Measurements from ENCODE around the gene DSTN. TPM values are rescaled to one million over a fixed set of nuclear protein-coding genes. Genes with fewer than 3 reads are reported as not detected.

Gene DSTN
- total and polyA plus RNA-seq, 2 donors (not counting 3 experiments of a cell fraction or from before 2014, with no cell fraction given) = 66.1 to 300 TPM

GRCh38 chr20:17618673-17619013 is 48.8 kb downstream of the DSTN start:
- no peak overlapping the region for H3K4me2 ChIP-seq (ENCODE audit: insufficient read depth, low read length)
- ChIA-PET CTCF (interaction anchor here (0.7 to 7.7 kb wide), 6 partner anchors 24 to 113 kb away, joined by 3 to 89 read pairs (median 4); partner anchors contain the start of gene DSTN), POLR2A (no interaction called here)
- no peaks in the 10 kb centered on the region for H3K27me3 ChIP-seq (ENCODE audit: control insufficient read depth in 2 of 2, insufficient read depth in 2 of 2, low read length in 2 of 2)
- no peak overlapping the region for H3K27ac ChIP-seq (ENCODE audit: insufficient read depth, low read depth, low read length)
- dilution Hi-C loops (cut with MboI; ENCODE audit: extremely low pct_ligation_motif_present, low sequenced_read_pairs) = no loop called here
- H3K79me2 ChIP-seq (ENCODE audit: control insufficient read depth, insufficient read depth, low read length) = no peaks in the 10 kb centered on the region
- intact Hi-C loops (cut with micrococcal nuclease) = no loop called here
- no peak for DNase-seq (ENCODE audit: low read depth, low spot score)
- no peak for TF ChIP-seq MAX (IDR thresholded peaks at IDR 0.05; ENCODE audit: insufficient read depth, insufficient read length)
- H4K20me1 ChIP-seq (replicated peaks; ENCODE audit: control insufficient read depth, extremely low read depth, insufficient read depth, low read length) = no peaks in the 10 kb centered on the region
- no peaks in the 10 kb centered on the region for H3K4me1 ChIP-seq (ENCODE audit: control insufficient read depth, extremely low read depth, insufficient read depth, low read length)
- H3K9me1 ChIP-seq (replicated peaks; ENCODE audit: control insufficient read depth, extremely low read depth, insufficient read depth, low read length) = no peaks in the 10 kb centered on the region
- no peak overlapping the region for H3K9ac ChIP-seq (replicated peaks; ENCODE audit: extremely low read depth, insufficient read depth, low read length)
- H2AFZ ChIP-seq (ENCODE audit: low read depth, low read length) = no peak overlapping the region
- BruUV-seq (replicated peaks) = no TSS peak
- no peak for FAIRE-seq
- no peak overlapping the region for H3K4me3 ChIP-seq (replicated peaks in 1 of 3; ENCODE audit: insufficient read depth in 1 of 3, low read depth in 1 of 3, low read length in 3 of 3)
- H3K36me3 ChIP-seq (ENCODE audit: control insufficient read depth in 2 of 2, extremely low read depth in 1 of 2, insufficient read depth in 2 of 2, low read length in 2 of 2) = peaks cover 10 to 84% of the 10 kb centered on the region in 2 experiments
- H3K9me3 ChIP-seq (replicated peaks; ENCODE audit: control insufficient read depth, insufficient read depth, low read length) = no peaks in the 10 kb centered on the region

GRCh38 chr20:17619351-17620093 is 49.6 kb downstream of the DSTN start:
- Histone ChIP-seq H3K27ac (ENCODE audit: insufficient read depth, low read depth, low read length) (no peak overlapping the region), H3K9ac (replicated peaks; ENCODE audit: extremely low read depth, insufficient read depth, low read length) (no peak overlapping the region), H2AFZ (ENCODE audit: low read depth, low read length) (no peak overlapping the region), H3K9me1 (replicated peaks; ENCODE audit: control insufficient read depth, extremely low read depth, insufficient read depth, low read length) (no peaks in the 10 kb centered on the region), H3K36me3 (ENCODE audit: control insufficient read depth in 2 of 2, extremely low read depth in 1 of 2, insufficient read depth in 2 of 2, low read length in 2 of 2) (peaks cover 10 to 86% of the 10 kb centered on the region in 2 experiments), H3K4me3 (replicated peaks in 1 of 3; ENCODE audit: insufficient read depth in 1 of 3, low read depth in 1 of 3, low read length in 3 of 3) (no peak overlapping the region), H3K4me1 (ENCODE audit: control insufficient read depth, extremely low read depth, insufficient read depth, low read length) (no peaks in the 10 kb centered on the region), H3K4me2 (ENCODE audit: insufficient read depth, low read length) (no peak overlapping the region), H3K27me3 (ENCODE audit: control insufficient read depth in 2 of 2, insufficient read depth in 2 of 2, low read length in 2 of 2) (no peaks in the 10 kb centered on the region), H3K79me2 (ENCODE audit: control insufficient read depth, insufficient read depth, low read length) (no peaks in the 10 kb centered on the region), H3K9me3 (replicated peaks; ENCODE audit: control insufficient read depth, insufficient read depth, low read length) (no peaks in the 10 kb centered on the region), H4K20me1 (replicated peaks; ENCODE audit: control insufficient read depth, extremely low read depth, insufficient read depth, low read length) (no peaks in the 10 kb centered on the region)
- TF ChIP-seq EZH2 (IDR thresholded peaks at IDR 0.05; ENCODE audit: borderline replicate concordance, low read depth, low read length, severe bottlenecking) (no peak), JUN (IDR thresholded peaks at IDR 0.05; ENCODE audit: borderline replicate concordance, insufficient read depth, insufficient read length, low read depth) (no peak), POLR2AphosphoS5 (IDR thresholded peaks at IDR 0.05; ENCODE audit: insufficient read depth, low read depth, low read length) (no peak), CTCF (IDR thresholded peaks at IDR 0.05; ENCODE audit: extremely low read depth in 1 of 2, insufficient read depth in 1 of 2, low read depth in 1 of 2, low read length in 2 of 2) (no peak), FOS (IDR thresholded peaks at IDR 0.05; ENCODE audit: borderline replicate concordance, insufficient read depth, low read length) (no peak), GATA2 (IDR thresholded peaks at IDR 0.05; ENCODE audit: insufficient read depth, insufficient read length, low read depth, low read length) (no peak), MAX (IDR thresholded peaks at IDR 0.05; ENCODE audit: insufficient read depth, insufficient read length) (no peak), POLR2A (IDR thresholded peaks at IDR 0.05; ENCODE audit: low read depth, low read length) (no peak), MYC (IDR thresholded peaks at IDR 0.05; ENCODE audit: low read depth, low read length) (no peak)
- dilution Hi-C loops (cut with MboI; ENCODE audit: extremely low pct_ligation_motif_present, low sequenced_read_pairs) (no loop called here), intact Hi-C loops (cut with micrococcal nuclease) (no loop called here)
- ChIA-PET CTCF (interaction anchor here (1.3 to 7.7 kb wide), 2 partner anchors 83 kb away, joined by 5 to 89 read pairs; no protein-coding TSS in a partner anchor), POLR2A (no interaction called here)
- no TSS peak for BruUV-seq (replicated peaks)
- no peak for DNase-seq (ENCODE audit: low read depth, low spot score)
- no peak for FAIRE-seq

All from endothelial cell of umbilical vein (primary cell).